ENCODE measurements around the gene STKLD1.

GRCh38 chr9:133402689-133403088, 26.5 kb downstream of the STKLD1 start:
- no peak for TF ChIP-seq CTCF (conservative IDR thresholded peaks at IDR 0.05)
- TF ChIP-seq EZH2 (IDR thresholded peaks at IDR 0.05; ENCODE audit: low read depth) = no peak

All from PC-9 (cell line).